ENCODE results near the gene MAPKAPK5.

DNA sequence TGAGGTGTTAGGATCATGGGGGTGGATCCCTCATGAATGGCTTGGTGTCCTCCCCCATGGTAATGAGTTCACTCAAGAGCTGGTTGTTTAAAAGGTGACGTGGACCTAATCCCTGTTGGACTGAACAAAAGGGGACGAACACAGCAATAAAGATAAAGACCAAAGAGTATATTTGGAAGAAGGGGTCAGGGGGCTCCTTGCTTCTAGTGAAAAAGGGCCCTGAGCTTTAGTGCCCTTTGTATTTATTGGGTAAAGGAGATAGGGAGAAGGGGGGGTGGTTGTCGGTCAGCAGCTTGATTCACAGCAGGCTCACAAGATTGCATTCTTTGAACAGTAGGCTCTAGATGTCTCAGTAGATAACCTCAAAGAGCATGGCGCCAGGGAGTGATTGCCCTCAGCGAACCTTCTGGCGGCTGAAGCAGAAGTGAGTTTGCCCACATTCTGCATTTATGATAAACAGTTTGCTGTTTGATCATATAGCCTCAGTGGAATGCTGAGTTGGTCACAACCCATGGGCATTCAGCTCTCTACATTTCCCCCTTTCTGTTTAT lies 25.9 kb upstream of the MAPKAPK5 start:
- TF ChIP-seq, protein P1, sequence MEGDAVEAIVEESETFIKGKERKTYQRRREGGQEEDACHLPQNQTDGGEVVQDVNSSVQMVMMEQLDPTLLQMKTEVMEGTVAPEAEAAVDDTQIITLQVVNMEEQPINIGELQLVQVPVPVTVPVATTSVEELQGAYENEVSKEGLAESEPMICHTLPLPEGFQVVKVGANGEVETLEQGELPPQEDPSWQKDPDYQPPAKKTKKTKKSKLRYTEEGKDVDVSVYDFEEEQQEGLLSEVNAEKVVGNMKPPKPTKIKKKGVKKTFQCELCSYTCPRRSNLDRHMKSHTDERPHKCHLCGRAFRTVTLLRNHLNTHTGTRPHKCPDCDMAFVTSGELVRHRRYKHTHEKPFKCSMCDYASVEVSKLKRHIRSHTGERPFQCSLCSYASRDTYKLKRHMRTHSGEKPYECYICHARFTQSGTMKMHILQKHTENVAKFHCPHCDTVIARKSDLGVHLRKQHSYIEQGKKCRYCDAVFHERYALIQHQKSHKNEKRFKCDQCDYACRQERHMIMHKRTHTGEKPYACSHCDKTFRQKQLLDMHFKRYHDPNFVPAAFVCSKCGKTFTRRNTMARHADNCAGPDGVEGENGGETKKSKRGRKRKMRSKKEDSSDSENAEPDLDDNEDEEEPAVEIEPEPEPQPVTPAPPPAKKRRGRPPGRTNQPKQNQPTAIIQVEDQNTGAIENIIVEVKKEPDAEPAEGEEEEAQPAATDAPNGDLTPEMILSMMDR (conservative IDR thresholded peaks at IDR 0.05; ENCODE audit: low read depth, low read length), result no peak
- TF ChIP-seq EZH2 (IDR thresholded peaks at IDR 0.05; ENCODE audit: low read length, unreplicated experiment) (no peak), EZH2phosphoT487 (IDR thresholded peaks at IDR 0.05; ENCODE audit: borderline replicate concordance, low read length) (no peak)
